Tibial nerve (tissue), 4 donors: ENCODE measurements around the gene FAM107B. TPM values are rescaled to one million over a fixed set of nuclear protein-coding genes. Genes with fewer than 3 reads are reported as not detected.

Experiments
- DNase-seq, 2 donors: peaks; one replicate each; pipeline ENCODE4 v3.0.0-alpha.2; 2019; ENCODE audit warnings: low spot score in 2 of 2
- H3K27ac ChIP-seq, 4 donors: fragments of 200-600 bp; sonication (generic) in 3 of 4; one replicate each; pipeline ENCODE4 v1.5.1; 2017 to 2019; ENCODE audit warnings: mild to moderate bottlenecking in 1 of 4
- H3K27me3 ChIP-seq, 2 donors: fragments of 200-600 bp; sonication (generic) in 1 of 2; one replicate each; pipeline versions ENCODE4 v1.5.1 to v1.6.0; 2017 to 2019
- H3K36me3 ChIP-seq, 3 donors: fragments of 200-600 bp; sonication (generic); one replicate each; pipeline ENCODE4 v1.5.1; 2018 to 2019
- H3K4me1 ChIP-seq, 4 donors: fragments of 200-600 bp; sonication (generic) in 3 of 4; one replicate each; pipeline ENCODE4 v1.5.1; 2017 to 2019
- H3K4me3 ChIP-seq, 4 donors: fragments of 200-600 bp; sonication (generic) in 3 of 4; one replicate each; pipeline ENCODE4 v1.5.1; 2017 to 2019; ENCODE audit warnings: mild to moderate bottlenecking in 1 of 4, moderate library complexity in 1 of 4
- H3K9me3 ChIP-seq, 4 donors: fragments of 200-600 bp; sonication (generic) in 3 of 4; one replicate each; pipeline ENCODE4 v1.5.1; 2017 to 2019
- CTCF ChIP-seq, 5 experiments: fragments of 200-600 bp in 3 of 5; fragments of 450-650 bp in 2 of 5; sonication (generic) in 3 of 5; IDR thresholded peaks; one replicate each; pipeline ENCODE4 v1.5.1; 2016 to 2019; ENCODE audit warnings: antibody characterized with exemption in 5 of 5, mild to moderate bottlenecking in 3 of 5, moderate library complexity in 2 of 5
- EP300 ChIP-seq, 2 donors: sonication (generic); formaldehyde crosslinking; IDR thresholded peaks; one replicate each; pipeline ENCODE4 v1.6.1; 2017; ENCODE audit warnings: antibody characterized with exemption in 2 of 2, mild to moderate bottlenecking in 1 of 2
- POLR2A ChIP-seq, 2 donors: fragments of 450-650 bp; IDR thresholded peaks; one replicate each; pipeline ENCODE4 v1.6.1; 2017; ENCODE audit warnings: antibody characterized with exemption in 2 of 2, mild to moderate bottlenecking in 2 of 2, moderate library complexity in 2 of 2
- WGBS, 2 donors: methylation state at CpG; one replicate each; pipeline ENCODE4 v1.1.5; 2018; 5-methylcytosine and 5-hydroxymethylcytosine counted together
- total RNA-seq, 4 donors: library from RNA; depleted of rRNA; stranded (reverse); fragments of >200 nt; gene quantifications; one replicate each; pipeline ENCODE4 v1.1.0, GENCODE V29; 2016

FAM107B gene
- total RNA-seq, 4 donors from 2014 or later: 9.8 to 26.7 (median 16.9) TPM

DNA sequence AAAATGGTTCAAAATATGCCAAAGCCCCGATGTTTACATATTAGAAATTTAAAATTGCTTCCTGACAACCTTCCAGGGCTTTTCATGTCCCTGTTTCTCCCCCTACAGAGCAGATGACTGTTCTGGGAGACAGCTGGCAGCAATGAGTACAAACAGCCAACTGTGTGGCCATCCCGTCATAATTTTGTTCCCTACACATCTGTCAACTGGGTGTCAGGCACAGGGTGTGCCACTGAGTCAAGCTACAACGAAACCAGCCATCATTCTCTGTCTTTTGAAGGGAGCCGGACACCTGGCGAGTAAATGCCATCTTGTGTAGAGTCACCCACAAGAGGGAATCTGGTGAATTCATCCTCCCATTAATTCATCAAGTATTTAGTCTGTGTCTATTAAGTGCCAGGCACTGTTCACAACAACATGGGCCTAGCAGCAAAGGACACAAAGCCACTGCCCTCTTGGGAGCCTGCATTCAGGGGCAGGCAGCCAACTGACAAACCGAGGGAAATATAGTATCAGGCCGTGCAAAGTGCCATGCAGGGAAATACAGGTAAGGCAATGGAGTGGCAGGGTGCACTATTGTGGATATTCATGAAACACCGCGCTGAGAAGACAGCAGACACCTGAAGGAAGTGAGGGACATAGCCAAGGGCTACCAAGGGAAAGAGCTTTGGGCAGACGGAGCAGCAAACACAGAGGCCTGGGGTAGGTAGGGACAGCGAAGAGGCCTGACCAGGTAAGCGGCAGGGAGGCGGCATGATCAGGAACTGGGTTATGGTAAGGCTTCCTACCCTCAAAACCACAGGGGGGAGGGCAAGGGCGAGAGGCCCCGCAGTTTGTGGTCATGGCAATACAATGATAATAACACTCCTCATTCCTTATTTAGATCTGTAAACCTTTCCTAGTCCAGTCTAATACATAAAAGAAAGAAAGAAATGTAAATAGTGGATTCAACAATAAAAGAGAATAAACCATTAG lies 213.6 kb downstream of the FAM107B start:
- no peaks in the 10 kb centered on the region for H3K27me3 ChIP-seq
- no peak overlapping the region for H3K4me3 ChIP-seq
- 88 to 89% methylated on average over 15 of the region's 15 CpGs for WGBS, 2 donors
- peaks cover 0 to 37% (median 19%) of the 10 kb centered on the region in 4 donors for H3K4me1 ChIP-seq
- H3K27ac ChIP-seq: peak overlapping the region in 1 of 4 donors; percentile 52
- no peaks in the 10 kb centered on the region for H3K9me3 ChIP-seq
- no peak for DNase-seq
- peaks cover 0 to 2% (median 0%) of the 10 kb centered on the region in 3 donors for H3K36me3 ChIP-seq
- TF ChIP-seq CTCF (IDR thresholded peaks at IDR 0.05): no peak

DNA sequence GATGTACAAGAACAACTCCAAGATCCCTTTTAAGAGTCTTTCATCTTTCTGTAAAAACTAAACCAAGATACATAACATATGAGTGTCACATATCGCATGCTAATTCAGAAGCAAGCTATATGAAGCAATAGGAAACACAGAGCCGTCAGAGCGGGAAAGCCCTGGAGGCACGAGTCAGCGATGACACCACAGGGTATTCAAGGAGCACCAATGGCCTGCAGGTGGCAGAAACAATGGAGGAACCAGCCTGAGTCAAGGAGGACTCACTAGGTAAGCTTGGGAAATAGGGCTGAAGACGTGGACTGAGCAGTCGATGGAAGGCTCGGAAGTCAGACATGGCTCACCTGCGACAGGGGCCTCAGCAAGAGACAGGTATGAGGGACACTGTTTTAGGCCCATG lies 214.4 kb downstream of the FAM107B start:
- Histone ChIP-seq H3K4me1 (peaks cover 0 to 45% (median 26%) of the 10 kb centered on the region in 4 donors), H3K4me3 (no peak overlapping the region), H3K36me3 (no peaks in the 10 kb centered on the region), H3K9me3 (no peaks in the 10 kb centered on the region), H3K27me3 (no peaks in the 10 kb centered on the region), H3K27ac (no peak overlapping the region)
- TF ChIP-seq POLR2A (IDR thresholded peaks at IDR 0.05) (no peak), CTCF (IDR thresholded peaks at IDR 0.05) (no peak), EP300 (IDR thresholded peaks at IDR 0.05) (no peak)
- 83 to 84% methylated on average over 9 of the region's 9 CpGs for WGBS, 2 donors
- no peak for DNase-seq

GRCh38 chr10:14558025-14558424 lies 216.7 kb downstream of the FAM107B start:
- no peak for TF ChIP-seq CTCF (IDR thresholded peaks at IDR 0.05)
- TF ChIP-seq POLR2A (IDR thresholded peaks at IDR 0.05): no peak
- no peak for TF ChIP-seq EP300 (IDR thresholded peaks at IDR 0.05)
- Histone ChIP-seq H3K4me1 (peaks cover 0 to 58% (median 30%) of the 10 kb centered on the region in 4 donors), H3K27me3 (no peaks in the 10 kb centered on the region), H3K4me3 (no peak overlapping the region), H3K9me3 (no peaks in the 10 kb centered on the region), H3K27ac (no peak overlapping the region), H3K36me3 (no peaks in the 10 kb centered on the region)
- WGBS, 2 donors: 95 to 97% methylated on average over 12 of the region's 12 CpGs
- no peak for DNase-seq

- no peak overlapping the region for H3K4me3 ChIP-seq
- TF ChIP-seq CTCF (IDR thresholded peaks at IDR 0.05) (no peak), POLR2A (IDR thresholded peaks at IDR 0.05) (no peak), EP300 (IDR thresholded peaks at IDR 0.05) (no peak)
- no peaks in the 10 kb centered on the region for H3K36me3 ChIP-seq
- H3K27me3 ChIP-seq: no peaks in the 10 kb centered on the region
- no peak overlapping the region for H3K27ac ChIP-seq
- H3K9me3 ChIP-seq: no peaks in the 10 kb centered on the region
- H3K4me1 ChIP-seq: peaks cover 0 to 55% (median 27%) of the 10 kb centered on the region in 4 donors
- no peak for DNase-seq
- 93 to 94% methylated on average over 5 of the region's 5 CpGs for WGBS, 2 donors
Observed at GRCh38 chr10:14557567-14557966, 217.1 kb downstream of the FAM107B start.

- no peaks in the 10 kb centered on the region for H3K36me3 ChIP-seq
- peak overlapping the region in 2 of 4 donors; percentile 61 to 67 for H3K27ac ChIP-seq
- H3K9me3 ChIP-seq: no peaks in the 10 kb centered on the region
- 41 to 50% methylated on average over 12 of the region's 12 CpGs for WGBS, 2 donors
- DNase-seq: no peak
- peaks cover 0 to 43% (median 23%) of the 10 kb centered on the region in 4 donors for H3K4me1 ChIP-seq
- no peaks in the 10 kb centered on the region for H3K27me3 ChIP-seq
- no peak overlapping the region for H3K4me3 ChIP-seq
- no peak for TF ChIP-seq EP300 (IDR thresholded peaks at IDR 0.05)
- no peak for TF ChIP-seq POLR2A (IDR thresholded peaks at IDR 0.05)
- TF ChIP-seq CTCF (IDR thresholded peaks at IDR 0.05): peak in 3 of 5 experiments; percentile 7 to 18 (median 18)
Observed at GRCh38 chr10:14556285-14556956, 218.3 kb downstream of the FAM107B start.
